Prostate gland (tissue), 2 donors: ENCODE data around the gene NKX2-2.

Experiments used
- POLR2A ChIP-seq: fragments of 450-650 bp; IDR thresholded peaks from one replicate; pipeline ENCODE4 v1.6.1; 2016; ENCODE audit warnings: antibody characterized with exemption, mild to moderate bottlenecking
- TF ChIP-seq, protein P1 (sequence below), 4 experiments: fragments of 200-600 bp in 2 of 4; fragments of 450-650 bp in 2 of 4; sonication (generic) in 2 of 4; IDR thresholded peaks; 1 replicate in 3 of 4; 2 replicates in 1 of 4; pipeline ENCODE4 v1.5.1; 2016 to 2019; ENCODE audit warnings: antibody characterized with exemption in 4 of 4, mild to moderate bottlenecking in 2 of 4, moderate library complexity in 2 of 4

DNA sequence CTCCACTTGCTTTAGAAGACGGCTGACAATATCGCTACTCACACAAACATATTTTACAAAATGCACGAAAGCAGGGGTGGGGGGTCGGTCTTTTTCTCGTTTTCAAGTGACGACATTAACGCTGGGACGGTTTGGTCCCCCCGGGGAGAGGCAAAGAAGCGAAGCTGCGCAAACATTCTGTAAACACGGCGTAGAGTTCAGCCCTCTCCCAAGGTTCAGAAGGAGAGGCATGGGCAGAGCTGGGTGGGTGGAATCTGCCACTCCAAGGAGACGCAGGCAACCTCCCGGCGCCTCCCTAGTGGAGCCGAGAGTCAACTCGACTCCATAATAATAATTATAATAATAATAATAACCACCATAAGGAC, 2.4 kb downstream of the NKX2-2 start:
- TF ChIP-seq POLR2A: no peak
- TF ChIP-seq, protein P1, sequence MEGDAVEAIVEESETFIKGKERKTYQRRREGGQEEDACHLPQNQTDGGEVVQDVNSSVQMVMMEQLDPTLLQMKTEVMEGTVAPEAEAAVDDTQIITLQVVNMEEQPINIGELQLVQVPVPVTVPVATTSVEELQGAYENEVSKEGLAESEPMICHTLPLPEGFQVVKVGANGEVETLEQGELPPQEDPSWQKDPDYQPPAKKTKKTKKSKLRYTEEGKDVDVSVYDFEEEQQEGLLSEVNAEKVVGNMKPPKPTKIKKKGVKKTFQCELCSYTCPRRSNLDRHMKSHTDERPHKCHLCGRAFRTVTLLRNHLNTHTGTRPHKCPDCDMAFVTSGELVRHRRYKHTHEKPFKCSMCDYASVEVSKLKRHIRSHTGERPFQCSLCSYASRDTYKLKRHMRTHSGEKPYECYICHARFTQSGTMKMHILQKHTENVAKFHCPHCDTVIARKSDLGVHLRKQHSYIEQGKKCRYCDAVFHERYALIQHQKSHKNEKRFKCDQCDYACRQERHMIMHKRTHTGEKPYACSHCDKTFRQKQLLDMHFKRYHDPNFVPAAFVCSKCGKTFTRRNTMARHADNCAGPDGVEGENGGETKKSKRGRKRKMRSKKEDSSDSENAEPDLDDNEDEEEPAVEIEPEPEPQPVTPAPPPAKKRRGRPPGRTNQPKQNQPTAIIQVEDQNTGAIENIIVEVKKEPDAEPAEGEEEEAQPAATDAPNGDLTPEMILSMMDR (IDR thresholded peaks at IDR 0.05): no peak
